Body of pancreas (tissue), 4 donors: ENCODE measurements around the gene RAB6A. TPM values are rescaled to one million over a fixed set of nuclear protein-coding genes. Genes with fewer than 3 reads are reported as not detected.
A peak's percentile ranks its signal among the peaks of the same experiment; 100 is the strongest.

Experiments used
- ATAC-seq: fragments of 150-250 bp; one replicate; pipeline ENCODE4 v1.9.1; 2016
- DNase-seq, 4 donors: peaks; one replicate each; pipeline ENCODE4 v3.0.0-alpha.2; 2019
- H3K27ac ChIP-seq, 4 donors: fragments of 200-600 bp; sonication (generic); 1 replicate in 3 of 4; 2 replicates in 1 of 4; pipeline versions ENCODE4 v1.5.1 to v1.6.1; 2016 to 2019; ENCODE audit warnings: mild to moderate bottlenecking in 1 of 4, mixed read lengths in 1 of 4, moderate library complexity in 1 of 4
- H3K27me3 ChIP-seq, 2 donors: fragments of 200-600 bp; sonication (generic); one replicate each; pipeline ENCODE4 v1.6.0; 2016; ENCODE audit warnings: mild to moderate bottlenecking in 1 of 2
- H3K36me3 ChIP-seq, 2 donors: fragments of 200-600 bp; sonication (generic); replicated peaks in 1 of 2; 2 replicates each; pipeline ENCODE4 v1.5.1; 2016; ENCODE audit warnings: low read depth in 2 of 2; ENCODE audit not compliant: insufficient read depth in 1 of 2
- H3K4me1 ChIP-seq: fragments of 200-600 bp; sonication (generic); one replicate; pipeline ENCODE4 v1.6.0; 2016
- H3K4me3 ChIP-seq, 2 donors: fragments of 200-600 bp; sonication (generic); 1 replicate in 1 of 2; 2 replicates in 1 of 2; pipeline ENCODE4 v1.5.1; 2016 to 2019
- H3K9me3 ChIP-seq, 3 donors: fragments of 200-600 bp; sonication (generic); 1 replicate in 2 of 3; 2 replicates in 1 of 3; pipeline ENCODE4 v1.5.1; 2016
- POLR2A ChIP-seq, 3 donors: fragments of 450-650 bp; IDR thresholded peaks; one replicate each; pipeline ENCODE4 v1.6.1; 2016; ENCODE audit warnings: antibody characterized with exemption in 3 of 3, mild to moderate bottlenecking in 2 of 3
- WGBS, 2 donors: methylation state at CpG; one replicate each; pipeline ENCODE4 v1.1.5; 2017; 5-methylcytosine and 5-hydroxymethylcytosine counted together
- intact Hi-C: fragments of 100-400 bp; cut with DNase I; formaldehyde crosslinking; loops from one replicate; pipeline ENCODE4 v1.15.1; 2023
- total RNA-seq, 2 donors: library from RNA; depleted of rRNA; stranded (reverse); fragments of >200 nt; gene quantifications; one replicate each; pipeline ENCODE4 v1.1.0, GENCODE V29; 2016
- TF ChIP-seq, protein P1 (sequence below), 7 experiments: fragments of 450-650 bp in 4 of 7; fragments of 200-600 bp in 3 of 7; sonication (generic) in 3 of 7; IDR thresholded peaks; one replicate each; pipeline ENCODE4 v1.5.1; 2016 to 2019; ENCODE audit warnings: antibody characterized with exemption in 7 of 7

The RAB6A gene
- total RNA-seq, 2 donors from 2014 or later = 54.5 to 92.0 TPM

- Histone ChIP-seq H3K27ac (no peak overlapping the region), H3K9me3 (no peaks in the 10 kb centered on the region), H3K27me3 (no peaks in the 10 kb centered on the region), H3K4me3 (no peak overlapping the region), H3K4me1 (peaks cover 7% of the 10 kb centered on the region), H3K36me3 (no peaks in the 10 kb centered on the region)
- DNase-seq = peak; percentile 86 to 88 (median 87)
- intact Hi-C loops = loop anchor here (5.0 kb wide), 1 partner anchor 34 kb away; no protein-coding TSS in a partner anchor
- peak; percentile 93 for ATAC-seq
- 24 to 57% methylated on average over 9 to 38 of the region's 40 CpGs for WGBS, 2 donors
- TF ChIP-seq POLR2A (IDR thresholded peaks at IDR 0.05) = no peak
- TF ChIP-seq, protein P1, sequence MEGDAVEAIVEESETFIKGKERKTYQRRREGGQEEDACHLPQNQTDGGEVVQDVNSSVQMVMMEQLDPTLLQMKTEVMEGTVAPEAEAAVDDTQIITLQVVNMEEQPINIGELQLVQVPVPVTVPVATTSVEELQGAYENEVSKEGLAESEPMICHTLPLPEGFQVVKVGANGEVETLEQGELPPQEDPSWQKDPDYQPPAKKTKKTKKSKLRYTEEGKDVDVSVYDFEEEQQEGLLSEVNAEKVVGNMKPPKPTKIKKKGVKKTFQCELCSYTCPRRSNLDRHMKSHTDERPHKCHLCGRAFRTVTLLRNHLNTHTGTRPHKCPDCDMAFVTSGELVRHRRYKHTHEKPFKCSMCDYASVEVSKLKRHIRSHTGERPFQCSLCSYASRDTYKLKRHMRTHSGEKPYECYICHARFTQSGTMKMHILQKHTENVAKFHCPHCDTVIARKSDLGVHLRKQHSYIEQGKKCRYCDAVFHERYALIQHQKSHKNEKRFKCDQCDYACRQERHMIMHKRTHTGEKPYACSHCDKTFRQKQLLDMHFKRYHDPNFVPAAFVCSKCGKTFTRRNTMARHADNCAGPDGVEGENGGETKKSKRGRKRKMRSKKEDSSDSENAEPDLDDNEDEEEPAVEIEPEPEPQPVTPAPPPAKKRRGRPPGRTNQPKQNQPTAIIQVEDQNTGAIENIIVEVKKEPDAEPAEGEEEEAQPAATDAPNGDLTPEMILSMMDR (IDR thresholded peaks at IDR 0.05) = peak; percentile 77 to 98 (median 94)
These were observed 99.7 kb downstream of the RAB6A start for GRCh38 chr11:73661035-73661628.

DNA sequence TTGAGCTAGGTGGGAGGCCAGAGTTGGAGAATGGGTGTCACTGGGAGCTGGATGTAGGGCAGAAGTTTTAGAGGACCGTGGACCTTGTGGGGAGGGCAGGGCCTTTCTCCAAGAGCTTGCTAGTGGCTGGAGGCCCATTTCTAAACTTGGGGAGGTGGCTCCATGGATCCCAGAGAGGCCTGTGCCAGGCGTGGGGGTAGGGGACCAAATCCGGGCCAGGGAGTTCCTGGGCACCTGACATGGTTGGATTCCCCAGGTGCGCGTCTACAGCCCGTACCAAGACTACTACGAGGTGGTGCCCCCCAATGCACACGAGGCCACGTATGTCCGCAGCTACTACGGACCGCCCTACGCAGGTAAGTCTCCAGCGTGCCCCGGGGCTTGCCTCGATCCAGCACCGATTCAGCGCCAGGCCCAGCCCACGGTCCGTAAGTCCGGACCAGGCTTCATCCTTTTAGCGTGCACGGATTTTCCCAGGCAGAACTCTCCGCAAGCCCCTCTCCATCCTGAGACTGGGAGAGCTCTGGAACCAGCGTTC, 100.3 kb downstream of the RAB6A start:
- no peak for TF ChIP-seq POLR2A (IDR thresholded peaks at IDR 0.05)
- TF ChIP-seq, protein P1 (IDR thresholded peaks at IDR 0.05) = no peak
- Histone ChIP-seq H3K27ac (no peak overlapping the region), H3K27me3 (no peaks in the 10 kb centered on the region), H3K4me1 (peaks cover 7% of the 10 kb centered on the region), H3K4me3 (no peak overlapping the region), H3K36me3 (no peaks in the 10 kb centered on the region), H3K9me3 (no peaks in the 10 kb centered on the region)
- 48 to 50% methylated on average over 10 to 25 of the region's 25 CpGs for WGBS, 2 donors
- DNase-seq (no peak), ATAC-seq (no peak)
- intact Hi-C loops = loop anchor here (5.0 kb wide), 1 partner anchor 33 kb away; no protein-coding TSS in a partner anchor

- no peaks in the 10 kb centered on the region for H3K9me3 ChIP-seq
- H3K27ac ChIP-seq = no peak overlapping the region
- H3K4me1 ChIP-seq = peaks cover 7% of the 10 kb centered on the region
- 80 to 81% methylated on average over 3 of the region's 3 CpGs for WGBS, 2 donors
- intact Hi-C loops = loop anchor here (5.0 kb wide), 1 partner anchor 33 kb away; no protein-coding TSS in a partner anchor
- H3K4me3 ChIP-seq = no peak overlapping the region
- no peaks in the 10 kb centered on the region for H3K27me3 ChIP-seq
- no peak for DNase-seq
- TF ChIP-seq, protein P1 (IDR thresholded peaks at IDR 0.05) = no peak
- TF ChIP-seq POLR2A (IDR thresholded peaks at IDR 0.05) = no peak
- no peaks in the 10 kb centered on the region for H3K36me3 ChIP-seq
- ATAC-seq = no peak
These were observed 100.9 kb downstream of the RAB6A start for GRCh38 chr11:73659961-73660360.

GRCh38 chr11:73656985-73657384, 103.9 kb downstream of the RAB6A start:
- no peaks in the 10 kb centered on the region for H3K36me3 ChIP-seq
- no peaks in the 10 kb centered on the region for H3K27me3 ChIP-seq
- peaks cover 10% of the 10 kb centered on the region for H3K4me1 ChIP-seq
- 63 to 77% methylated on average over 3 of the region's 3 CpGs for WGBS, 2 donors
- no peak for TF ChIP-seq POLR2A (IDR thresholded peaks at IDR 0.05)
- TF ChIP-seq, protein P1 (IDR thresholded peaks at IDR 0.05) = no peak
- no peaks in the 10 kb centered on the region for H3K9me3 ChIP-seq
- intact Hi-C loops = no loop called here
- ATAC-seq (no peak), DNase-seq (no peak)
- H3K4me3 ChIP-seq = no peak overlapping the region
- H3K27ac ChIP-seq = no peak overlapping the region

DNA sequence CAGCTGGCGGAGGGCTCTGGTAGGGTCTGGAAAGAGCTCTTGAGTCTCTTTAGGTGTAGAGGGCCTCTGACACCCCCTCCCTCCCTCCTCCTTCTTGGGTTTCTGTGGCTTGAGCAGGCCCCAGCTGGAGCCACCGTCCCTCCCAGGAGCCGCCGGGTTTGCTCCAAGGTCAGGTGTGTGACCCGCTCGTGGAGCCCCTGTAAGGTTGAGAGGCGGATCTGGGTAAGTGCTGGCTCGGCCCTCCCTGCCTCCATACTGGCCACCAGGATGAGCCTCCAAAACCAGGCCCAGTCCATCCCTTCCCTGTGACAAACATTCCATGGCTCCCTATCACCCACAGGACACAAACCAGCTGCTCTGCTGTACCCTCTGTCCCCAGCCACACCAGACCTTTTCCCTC, 105.2 kb downstream of the RAB6A start:
- Histone ChIP-seq H3K27ac (no peak overlapping the region), H3K27me3 (no peaks in the 10 kb centered on the region), H3K4me3 (no peak overlapping the region), H3K4me1 (peaks cover 12% of the 10 kb centered on the region), H3K36me3 (no peaks in the 10 kb centered on the region), H3K9me3 (no peaks in the 10 kb centered on the region)
- DNase-seq = no peak
- TF ChIP-seq, protein P1 (IDR thresholded peaks at IDR 0.05) = no peak
- no peak for TF ChIP-seq POLR2A (IDR thresholded peaks at IDR 0.05)
- intact Hi-C loops = no loop called here
- 89 to 100% methylated on average over 1 to 8 of the region's 8 CpGs for WGBS, 2 donors
- no peak for ATAC-seq
